D341Med (cell line): ENCODE data around the gene SBF1.
"Not testable (repeated sequence)": the region's sequence is repeated elsewhere in the genome, so short reads cannot be mapped to it uniquely, and the experiment has no call there.

Experiments
- DNase-seq: peaks from one replicate; pipeline ENCODE4 v3.0.0; 2012; ENCODE audit warnings: low spot score

SBF1 gene

GRCh38 chr22:50422961-50423815 is 51.6 kb downstream of the SBF1 start:
- peak; percentile 25 for DNase-seq

DNA sequence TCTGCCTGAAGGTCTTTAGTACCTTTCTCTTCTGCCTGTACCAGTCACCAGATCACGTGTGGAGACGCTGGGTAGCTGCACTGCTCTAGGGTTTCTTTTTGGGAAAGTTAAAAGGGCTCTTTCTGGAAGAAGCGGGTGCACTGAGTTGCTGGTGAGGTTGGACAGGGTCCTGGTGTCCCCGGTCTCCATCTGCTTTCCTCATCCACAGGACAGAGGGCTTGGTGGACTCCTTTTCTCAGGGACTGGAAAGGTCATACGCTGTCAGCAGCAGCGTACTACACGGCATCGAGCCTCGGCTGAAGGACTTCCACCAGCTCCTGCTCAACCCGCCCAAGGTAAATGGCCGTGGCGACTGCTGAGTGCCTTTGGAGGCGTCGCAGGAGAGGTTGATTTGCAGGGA is 52.8 kb downstream of the SBF1 start:
- no peak for DNase-seq

GRCh38 chr22:50420581-50420980 is 54.3 kb downstream of the SBF1 start:
- DNase-seq, result no peak

DNA sequence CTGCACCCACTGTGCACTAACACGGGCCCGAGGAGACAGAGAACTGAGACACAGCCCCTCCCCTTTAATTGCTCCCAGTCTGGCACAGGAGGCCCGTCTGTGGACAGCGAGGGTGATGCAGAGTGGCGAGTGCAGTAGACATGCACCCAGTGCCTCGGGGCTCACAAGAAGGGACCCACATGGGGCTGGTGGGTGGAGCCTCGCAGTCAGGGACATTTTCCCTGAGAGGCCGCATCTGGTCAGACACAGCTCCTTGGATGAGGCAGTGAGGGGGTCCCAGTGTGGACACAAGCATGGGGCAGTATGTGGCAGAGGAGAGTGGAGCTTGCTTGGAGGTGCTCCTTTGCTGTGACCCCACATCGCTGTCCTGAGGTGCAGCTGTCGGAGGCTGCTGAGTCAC is 54.8 kb downstream of the SBF1 start:
- no peak for DNase-seq

DNA sequence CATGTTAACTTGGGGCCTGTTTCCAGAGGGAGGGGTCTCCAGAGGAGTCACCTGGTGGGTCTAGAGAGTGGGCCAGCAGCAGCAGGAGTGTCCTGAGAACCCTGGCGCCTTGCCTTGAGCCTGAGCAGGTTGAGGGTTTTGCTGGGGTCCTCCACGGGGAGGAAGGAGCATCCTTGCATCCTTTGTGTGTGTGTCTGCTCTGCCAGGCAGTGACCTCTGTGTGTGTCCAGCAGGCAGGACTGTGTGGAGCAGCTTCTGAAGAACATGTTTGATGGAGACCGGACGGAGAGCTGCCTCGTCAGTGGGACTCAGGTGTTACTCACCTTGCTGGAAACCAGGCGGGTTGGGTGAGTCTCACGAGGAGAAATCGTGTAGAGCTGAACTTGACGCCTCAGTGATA is 55.7 kb downstream of the SBF1 start:
- DNase-seq, result no peak

- no peak for DNase-seq
Observed at GRCh38 chr22:50418624-50419023, 56.2 kb downstream of the SBF1 start.

- DNase-seq, result no peak
Observed at GRCh38 chr22:50417411-50418210, 57.2 kb downstream of the SBF1 start.

GRCh38 chr22:50416996-50417395 is 57.8 kb downstream of the SBF1 start:
- DNase-seq, result no peak

GRCh38 chr22:50415426-50415825 is 59.4 kb downstream of the SBF1 start:
- no peak for DNase-seq

- peak; percentile 25 for DNase-seq
Observed at GRCh38 chr22:50414476-50415248, 60.2 kb downstream of the SBF1 start.

DNA sequence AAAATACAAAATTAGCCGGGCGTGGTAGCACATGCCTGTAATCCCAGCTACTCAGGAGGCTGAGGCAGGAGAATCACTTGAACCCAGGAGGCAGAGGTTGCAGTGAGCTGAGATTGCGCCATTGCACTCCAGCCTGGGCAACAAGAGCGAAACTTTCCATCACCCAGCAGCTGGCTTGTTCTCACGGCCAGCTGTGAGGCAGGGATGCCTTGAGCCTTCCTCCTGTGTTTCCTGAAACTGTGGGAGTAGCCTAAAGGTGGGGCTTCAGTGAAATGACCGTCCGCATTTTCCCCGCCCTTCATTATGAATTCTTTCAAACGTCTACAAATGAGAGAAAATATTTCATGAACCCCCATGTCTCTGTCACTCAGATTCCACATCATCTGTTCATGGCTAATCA is 65.9 kb downstream of the SBF1 start:
- DNase-seq, result not testable (repeated sequence)

DNA sequence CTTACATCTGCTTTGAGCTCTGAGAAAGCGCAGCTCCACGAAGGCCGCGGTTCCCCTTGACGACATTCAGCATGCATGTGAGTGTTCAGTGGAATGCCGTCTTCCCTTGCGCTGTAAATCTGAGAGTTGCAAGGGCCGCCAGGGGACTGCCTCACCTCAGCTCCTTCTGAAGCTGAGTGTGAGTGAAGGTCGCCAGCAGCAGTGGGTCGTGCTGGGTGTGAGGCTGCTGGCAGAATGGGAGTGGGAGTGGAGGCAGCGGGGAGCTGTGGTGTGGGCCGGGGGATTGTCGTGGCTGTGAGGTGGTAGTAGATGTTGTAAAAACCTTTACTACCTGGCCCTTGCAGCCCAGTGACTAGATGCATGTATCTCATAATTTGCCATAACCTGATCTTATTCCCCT is 66.5 kb downstream of the SBF1 start:
- DNase-seq, result no peak

DNA sequence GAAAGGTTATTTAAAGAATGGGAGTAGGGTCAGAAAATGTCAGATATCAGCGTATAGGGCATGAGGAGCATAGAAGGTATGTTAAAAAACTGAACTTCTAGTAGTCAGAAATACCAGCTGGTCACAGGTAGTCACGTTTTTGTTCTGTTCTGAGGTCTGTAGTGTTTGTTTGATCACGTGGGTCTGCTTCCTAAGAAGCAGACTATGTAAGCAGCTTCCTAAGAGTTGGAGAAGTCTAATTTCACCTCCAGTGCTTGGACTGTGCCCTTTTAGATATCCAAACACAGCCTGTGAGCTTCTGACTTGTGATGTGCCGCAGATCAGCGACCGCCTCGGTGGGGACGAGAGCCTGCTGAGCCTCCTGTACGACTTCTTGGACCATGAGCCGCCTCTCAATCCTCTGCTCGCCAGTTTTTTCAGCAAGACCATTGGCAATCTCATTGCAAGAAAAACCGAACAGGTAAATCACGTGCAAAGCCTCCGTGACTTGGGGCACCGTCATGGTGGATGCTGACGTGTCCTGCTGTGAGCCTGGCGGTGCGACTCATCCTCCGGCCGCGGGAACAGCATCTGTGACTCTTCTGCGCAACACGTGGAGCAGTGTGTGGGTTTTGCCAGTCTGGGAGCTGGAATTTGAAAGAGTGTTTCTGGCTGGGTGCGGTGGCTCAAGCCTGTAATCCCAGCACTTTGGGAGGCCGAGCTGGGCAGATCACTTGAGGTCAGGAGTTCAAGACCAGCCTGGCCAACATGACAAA is 68.2 kb downstream of the SBF1 start:
- no peak for DNase-seq

GRCh38 chr22:50403701-50404101 is 71.1 kb downstream of the SBF1 start:
- peak; percentile 26 for DNase-seq

DNA sequence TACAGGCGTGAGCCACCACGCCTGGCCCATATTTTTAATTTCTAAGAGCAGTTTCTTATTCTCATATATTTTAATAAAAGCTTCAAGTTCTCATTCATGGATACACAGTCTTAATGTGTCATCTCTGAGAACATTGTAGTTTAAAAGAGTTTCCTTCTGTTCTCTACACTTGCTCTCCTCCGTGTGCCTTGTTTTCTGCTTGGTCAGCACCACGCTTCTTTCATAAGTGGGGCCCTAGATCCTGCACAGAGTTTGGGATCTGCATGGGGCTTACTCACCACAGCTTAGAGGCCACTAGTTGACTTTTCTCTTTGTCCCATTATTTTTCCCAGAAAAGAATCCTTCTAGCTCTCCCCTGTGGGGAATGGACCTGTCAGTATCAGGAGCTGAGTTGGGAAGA is 72.9 kb downstream of the SBF1 start:
- no peak for DNase-seq

- no peak for DNase-seq
Observed at GRCh38 chr22:50400931-50401330, 73.9 kb downstream of the SBF1 start.

GRCh38 chr22:50400406-50400805 is 74.4 kb downstream of the SBF1 start:
- no peak for DNase-seq

DNA sequence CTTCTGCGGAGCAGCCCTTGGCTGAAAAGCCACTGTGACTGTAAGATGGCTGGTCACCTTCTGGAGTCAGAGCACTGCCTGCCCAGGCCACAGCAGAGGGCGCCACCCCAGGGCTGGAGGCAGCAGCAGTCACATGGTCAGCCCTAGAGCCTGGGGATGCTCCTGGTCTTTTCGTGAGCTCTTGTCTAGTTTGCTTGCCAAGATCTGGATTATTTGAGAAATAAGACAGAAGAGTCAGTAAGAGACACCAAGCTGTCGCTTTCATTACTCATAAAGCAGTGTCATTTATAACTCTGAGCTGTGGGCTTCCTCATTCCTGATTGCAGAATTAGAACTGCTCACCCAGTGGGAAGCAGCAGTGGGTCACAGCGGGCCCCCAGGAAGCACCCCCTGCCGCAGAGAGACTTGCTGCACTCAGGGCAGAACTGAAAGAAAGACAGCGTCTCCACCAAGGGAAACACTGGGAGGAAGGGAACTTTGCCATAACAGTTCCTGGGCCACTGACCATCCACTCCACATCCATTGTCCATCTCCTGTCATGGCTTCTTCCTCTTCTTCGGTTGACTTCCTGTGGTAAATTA is 75.0 kb downstream of the SBF1 start:
- peak; percentile 78 for DNase-seq

GRCh38 chr22:50398831-50399648 is 75.8 kb downstream of the SBF1 start:
- no peak for DNase-seq

GRCh38 chr22:50397371-50398060 is 77.3 kb downstream of the SBF1 start:
- DNase-seq, result not testable (repeated sequence)
